ENCODE measurements around the gene L2HGDH.
"Not testable (repeated sequence)": the region's sequence is repeated elsewhere in the genome, so short reads cannot be mapped to it uniquely, and the experiment has no call there.

The L2HGDH gene

GRCh38 chr14:50311972-50312733, at the start of gene L2HGDH, which contains the start of gene DMAC2L:
L2HGDH (minus strand) TSS chr14:50312229; CDS start chr14:50312150, 79 bp downstream.
DMAC2L (plus strand) TSS chr14:50312324; CDS start chr14:50321488, 9,164 bp downstream.
- TF ChIP-seq CTCF (IDR thresholded peaks at IDR 0.05; ENCODE audit: insufficient read depth, missing control alignments): no peak
- DNase-seq (ENCODE audit: insufficient read length, low spot score) (peak; percentile 89), FAIRE-seq (no peak)

GRCh38 chr14:50360851-50361250, 48.8 kb upstream of the L2HGDH start:
- FAIRE-seq: no peak

GRCh38 chr14:50360093-50360492, 48.1 kb upstream of the L2HGDH start:
- no peak for TF ChIP-seq CTCF (IDR thresholded peaks at IDR 0.05; ENCODE audit: insufficient read depth, missing control alignments)
- no peak for FAIRE-seq
- no peak for DNase-seq (ENCODE audit: insufficient read length, low spot score)

More at GRCh38 chr14:50360851-50361250, 48.8 kb upstream of the L2HGDH start:
- DNase-seq (ENCODE audit: insufficient read length, low spot score): no peak
- TF ChIP-seq CTCF (IDR thresholded peaks at IDR 0.05; ENCODE audit: insufficient read depth, missing control alignments): no peak

- FAIRE-seq: no peak
- no peak for DNase-seq (ENCODE audit: insufficient read length, low spot score)
- no peak for TF ChIP-seq CTCF (IDR thresholded peaks at IDR 0.05; ENCODE audit: insufficient read depth, missing control alignments)
Observed at GRCh38 chr14:50359631-50360030, 47.6 kb upstream of the L2HGDH start.

- FAIRE-seq: no peak
- TF ChIP-seq CTCF (IDR thresholded peaks at IDR 0.05; ENCODE audit: insufficient read depth, missing control alignments): no peak
Observed at GRCh38 chr14:50357753-50358395, 45.8 kb upstream of the L2HGDH start.

GRCh38 chr14:50357124-50357523, 45.1 kb upstream of the L2HGDH start:
- no peak for TF ChIP-seq CTCF (IDR thresholded peaks at IDR 0.05; ENCODE audit: insufficient read depth, missing control alignments)
- DNase-seq (ENCODE audit: insufficient read length, low spot score): no peak
- FAIRE-seq: no peak

More at GRCh38 chr14:50357753-50358395, 45.8 kb upstream of the L2HGDH start:
- no peak for DNase-seq (ENCODE audit: insufficient read length, low spot score)

GRCh38 chr14:50356283-50356682, 44.3 kb upstream of the L2HGDH start:
- not testable (repeated sequence) for DNase-seq (ENCODE audit: insufficient read length, low spot score); FAIRE-seq
